Measurements from ENCODE around the gene PGM1. TPM values are rescaled to one million over a fixed set of nuclear protein-coding genes. Genes with fewer than 3 reads are reported as not detected.

PGM1 gene
- total RNA-seq, 1 donor from 2014 or later, result 32.9 TPM

DNA sequence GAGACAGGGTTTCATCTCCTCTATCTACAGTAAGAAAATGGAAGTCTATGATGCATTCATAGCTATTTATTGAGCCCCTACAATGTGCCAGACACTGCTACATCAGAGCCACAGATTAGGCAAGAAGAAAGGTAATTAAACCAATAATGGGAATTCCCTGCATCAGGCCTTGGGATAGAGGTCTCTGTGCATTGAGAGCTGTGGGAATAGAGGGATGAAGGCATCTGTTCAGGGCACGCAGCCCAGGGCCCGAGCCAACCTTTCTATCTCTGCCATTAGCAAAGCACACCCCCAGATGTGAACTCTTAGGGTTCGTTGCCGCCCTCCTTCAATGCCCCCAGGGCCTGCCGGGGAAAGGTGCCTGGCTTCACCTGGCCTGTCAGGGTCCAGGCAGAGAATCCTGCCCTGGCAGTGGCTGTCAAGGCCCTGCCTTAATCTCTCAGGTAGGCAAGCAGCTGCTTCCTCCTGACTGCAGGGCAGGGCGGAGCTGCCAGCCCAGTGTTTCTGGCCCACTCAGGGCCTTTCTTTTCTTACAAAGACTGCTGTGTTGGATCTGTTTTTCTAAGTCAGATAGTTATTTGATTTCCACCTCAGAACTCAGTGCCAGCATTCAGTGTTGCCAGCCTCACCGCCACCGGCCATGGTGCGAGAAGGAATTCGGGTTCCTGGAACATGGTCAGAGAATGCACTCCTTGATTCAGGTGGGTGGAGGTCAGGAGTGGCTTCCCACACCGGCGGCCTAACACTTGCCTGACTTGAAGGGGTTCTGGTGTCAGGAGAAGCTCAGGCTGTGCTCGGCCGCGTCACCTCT is 76.1 kb downstream of the PGM1 start:
- Mint-ChIP-seq H3K9me3 (peaks cover 7% of the 10 kb centered on the region), H3K27ac (no peak overlapping the region), H3K4me3 (no peak overlapping the region), H3K36me3 (no peaks in the 10 kb centered on the region), H3K4me1 (ENCODE audit: unreplicated experiment) (peaks cover 7% of the 10 kb centered on the region), H3K27me3 (no peaks in the 10 kb centered on the region)
- DNase-seq (ENCODE audit: extremely low spot score, unreplicated experiment), result no peak
- TF ChIP-seq, protein P1, sequence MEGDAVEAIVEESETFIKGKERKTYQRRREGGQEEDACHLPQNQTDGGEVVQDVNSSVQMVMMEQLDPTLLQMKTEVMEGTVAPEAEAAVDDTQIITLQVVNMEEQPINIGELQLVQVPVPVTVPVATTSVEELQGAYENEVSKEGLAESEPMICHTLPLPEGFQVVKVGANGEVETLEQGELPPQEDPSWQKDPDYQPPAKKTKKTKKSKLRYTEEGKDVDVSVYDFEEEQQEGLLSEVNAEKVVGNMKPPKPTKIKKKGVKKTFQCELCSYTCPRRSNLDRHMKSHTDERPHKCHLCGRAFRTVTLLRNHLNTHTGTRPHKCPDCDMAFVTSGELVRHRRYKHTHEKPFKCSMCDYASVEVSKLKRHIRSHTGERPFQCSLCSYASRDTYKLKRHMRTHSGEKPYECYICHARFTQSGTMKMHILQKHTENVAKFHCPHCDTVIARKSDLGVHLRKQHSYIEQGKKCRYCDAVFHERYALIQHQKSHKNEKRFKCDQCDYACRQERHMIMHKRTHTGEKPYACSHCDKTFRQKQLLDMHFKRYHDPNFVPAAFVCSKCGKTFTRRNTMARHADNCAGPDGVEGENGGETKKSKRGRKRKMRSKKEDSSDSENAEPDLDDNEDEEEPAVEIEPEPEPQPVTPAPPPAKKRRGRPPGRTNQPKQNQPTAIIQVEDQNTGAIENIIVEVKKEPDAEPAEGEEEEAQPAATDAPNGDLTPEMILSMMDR (conservative IDR thresholded peaks at IDR 0.05), result no peak

DNA sequence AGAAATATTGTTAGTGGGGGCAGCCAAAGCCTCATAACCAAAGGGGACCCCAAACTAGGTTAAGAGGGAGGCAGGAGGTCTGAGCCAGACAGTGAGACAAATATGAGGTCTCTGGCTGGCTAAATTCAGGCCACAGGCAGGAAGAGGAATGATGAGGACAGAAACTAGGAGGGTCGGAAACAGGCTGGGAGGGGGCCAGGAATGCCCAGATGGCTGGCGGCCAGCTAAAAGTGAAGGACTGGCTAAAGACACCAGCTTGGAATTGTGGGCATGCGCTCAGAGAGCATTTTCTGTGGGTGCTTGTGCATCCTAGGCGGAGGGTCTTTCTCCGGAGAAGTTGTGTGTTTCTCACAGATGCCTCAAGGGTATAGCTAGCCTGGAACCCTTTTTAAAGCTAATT is 77.0 kb downstream of the PGM1 start:
- Mint-ChIP-seq H3K4me3 (no peak overlapping the region), H3K4me1 (ENCODE audit: unreplicated experiment) (peaks cover 11% of the 10 kb centered on the region), H3K36me3 (no peaks in the 10 kb centered on the region), H3K27ac (no peak overlapping the region), H3K27me3 (no peaks in the 10 kb centered on the region), H3K9me3 (peaks cover 7% of the 10 kb centered on the region)
- TF ChIP-seq, protein P1 (conservative IDR thresholded peaks at IDR 0.05), result no peak
- DNase-seq (ENCODE audit: extremely low spot score, unreplicated experiment), result no peak

DNA sequence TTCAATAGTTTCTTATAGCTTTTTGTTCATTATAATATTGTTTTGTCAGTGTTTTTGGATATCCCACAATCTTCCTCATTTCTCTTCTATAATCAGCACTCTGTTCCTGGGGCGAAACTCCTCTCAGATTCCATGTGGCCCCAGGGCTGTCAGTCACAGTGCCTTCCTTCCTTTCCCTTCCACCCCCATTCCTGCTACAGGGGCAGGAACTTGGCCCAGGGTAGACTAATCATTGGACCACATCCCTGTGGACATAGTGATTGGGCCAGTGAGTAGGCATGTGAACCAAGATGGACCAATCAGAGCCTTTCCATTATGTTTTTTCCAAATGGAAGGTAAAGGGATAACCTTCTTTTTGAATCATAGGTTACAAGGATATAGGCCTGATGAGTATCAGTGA is 78.3 kb downstream of the PGM1 start:
- no peak overlapping the region for H3K27ac Mint-ChIP-seq
- TF ChIP-seq, protein P1 (conservative IDR thresholded peaks at IDR 0.05), result no peak
- peaks cover 25% of the 10 kb centered on the region for H3K4me1 Mint-ChIP-seq (ENCODE audit: unreplicated experiment)

DNA sequence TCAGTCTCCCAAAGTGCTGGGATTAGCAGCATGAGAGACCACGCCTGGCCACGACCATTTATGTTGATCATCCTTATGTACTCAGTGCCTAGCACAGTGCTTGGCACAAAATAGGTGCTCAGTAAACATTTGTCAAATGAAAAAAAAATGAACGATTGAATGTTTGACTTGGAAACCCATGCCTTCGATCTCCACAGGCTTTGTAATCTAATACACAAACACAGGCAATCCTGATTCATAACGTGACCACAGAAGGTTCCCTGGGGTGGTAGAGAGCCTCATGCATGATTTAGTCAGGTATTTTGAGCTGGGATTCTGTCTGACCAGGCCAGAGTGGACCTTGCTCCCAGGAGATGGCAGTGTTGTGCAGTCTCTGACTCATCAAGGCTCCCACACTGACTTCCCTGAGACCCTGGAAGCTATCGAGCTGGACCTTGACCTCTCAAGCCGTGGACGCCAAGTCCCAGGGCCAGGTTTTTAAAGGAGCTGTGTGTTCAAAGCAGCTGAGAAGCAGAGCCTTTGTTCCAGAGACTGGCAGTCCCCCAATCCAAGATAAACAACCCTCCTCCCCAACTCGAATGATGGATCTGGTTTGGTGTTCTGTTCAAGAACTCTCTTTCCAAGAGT is 81.1 kb downstream of the PGM1 start:
- H3K27me3 Mint-ChIP-seq, result no peaks in the 10 kb centered on the region
- peaks cover 26% of the 10 kb centered on the region for H3K4me1 Mint-ChIP-seq (ENCODE audit: unreplicated experiment)
- peak overlapping the region; percentile 5 for H3K27ac Mint-ChIP-seq
- peak; percentile 76 for DNase-seq (ENCODE audit: extremely low spot score, unreplicated experiment)
- no peaks in the 10 kb centered on the region for H3K9me3 Mint-ChIP-seq
- no peaks in the 10 kb centered on the region for H3K36me3 Mint-ChIP-seq
- H3K4me3 Mint-ChIP-seq, result no peak overlapping the region
- TF ChIP-seq, protein P1 (conservative IDR thresholded peaks at IDR 0.05), result peak; percentile 78

More for the DNA sequence above, 78.3 kb downstream of the PGM1 start:
- H3K9me3 Mint-ChIP-seq, result peaks cover under 1% of the 10 kb centered on the region
- DNase-seq (ENCODE audit: extremely low spot score, unreplicated experiment), result no peak
- no peaks in the 10 kb centered on the region for H3K36me3 Mint-ChIP-seq
- no peaks in the 10 kb centered on the region for H3K27me3 Mint-ChIP-seq
- H3K4me3 Mint-ChIP-seq, result no peak overlapping the region

DNA sequence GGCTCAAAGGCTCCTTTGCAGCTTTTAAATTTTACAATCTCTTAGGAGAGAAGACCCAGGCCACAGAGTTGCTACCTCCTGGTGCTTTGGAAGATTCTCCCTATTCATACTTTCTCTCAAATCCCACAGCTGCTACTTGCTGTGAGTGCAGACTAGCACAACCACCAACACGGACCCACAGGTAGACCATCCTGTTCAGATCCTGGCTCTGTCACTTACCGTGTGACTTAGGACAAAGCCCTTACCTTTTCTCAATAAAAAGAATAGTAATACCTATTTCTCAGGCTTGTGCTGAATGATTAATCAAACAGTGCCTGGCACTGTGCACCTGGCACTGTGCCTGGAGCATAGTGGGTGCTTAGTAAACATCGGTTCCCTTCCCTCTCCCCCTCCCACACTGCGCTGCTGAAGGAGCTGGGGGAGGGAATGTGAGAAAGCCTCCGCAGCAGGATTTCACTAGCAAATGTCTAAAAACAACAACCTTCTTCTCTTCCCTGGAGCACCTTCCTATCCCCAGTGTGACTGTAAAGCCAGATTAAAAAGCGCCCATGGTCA is 81.7 kb downstream of the PGM1 start:
- H3K36me3 Mint-ChIP-seq, result no peaks in the 10 kb centered on the region
- no peaks in the 10 kb centered on the region for H3K9me3 Mint-ChIP-seq
- H3K4me3 Mint-ChIP-seq, result no peak overlapping the region
- DNase-seq (ENCODE audit: extremely low spot score, unreplicated experiment), result no peak
- no peaks in the 10 kb centered on the region for H3K27me3 Mint-ChIP-seq
- TF ChIP-seq, protein P1 (conservative IDR thresholded peaks at IDR 0.05), result no peak
- H3K4me1 Mint-ChIP-seq (ENCODE audit: unreplicated experiment), result peaks cover 25% of the 10 kb centered on the region
- peak overlapping the region; percentile 5 for H3K27ac Mint-ChIP-seq
